HK-2 (cell line): Measurements from ENCODE around the gene PLPP4.

Source experiments
- DNase-seq: peaks from one replicate; pipeline ENCODE4 v3.0.0-alpha.2; 2018; ENCODE audit not compliant: unreplicated experiment

Gene PLPP4

GRCh38 chr10:120607710-120608703 is 151.0 kb downstream of the PLPP4 start:
- DNase-seq: no peak

GRCh38 chr10:120609006-120609405 is 152.0 kb downstream of the PLPP4 start:
- no peak for DNase-seq

DNA sequence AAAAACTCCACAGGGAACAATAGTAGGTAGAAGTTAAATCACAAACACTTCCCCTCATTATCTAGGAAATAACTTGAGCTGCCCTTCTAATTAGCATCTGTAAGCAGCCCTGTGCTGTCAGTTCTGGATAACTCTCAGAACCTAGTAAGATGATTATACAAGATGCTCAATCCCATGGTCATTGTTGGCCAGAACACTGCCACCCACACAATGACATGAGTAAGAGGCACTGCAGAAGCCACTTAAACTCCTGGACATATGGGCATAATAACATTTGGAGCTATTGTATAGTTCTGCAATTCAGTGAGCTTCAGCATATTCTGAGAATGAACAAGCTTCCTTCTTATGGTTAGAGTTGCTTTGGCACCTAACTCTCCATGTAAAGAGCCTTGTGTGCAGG is 153.8 kb downstream of the PLPP4 start:
- DNase-seq: no peak

GRCh38 chr10:120612756-120613155 is 155.7 kb downstream of the PLPP4 start:
- no peak for DNase-seq

- DNase-seq: no peak
These were observed 156.2 kb downstream of the PLPP4 start for GRCh38 chr10:120613180-120613579.

- no peak for DNase-seq
These were observed 157.7 kb downstream of the PLPP4 start for GRCh38 chr10:120614680-120615079.

DNA sequence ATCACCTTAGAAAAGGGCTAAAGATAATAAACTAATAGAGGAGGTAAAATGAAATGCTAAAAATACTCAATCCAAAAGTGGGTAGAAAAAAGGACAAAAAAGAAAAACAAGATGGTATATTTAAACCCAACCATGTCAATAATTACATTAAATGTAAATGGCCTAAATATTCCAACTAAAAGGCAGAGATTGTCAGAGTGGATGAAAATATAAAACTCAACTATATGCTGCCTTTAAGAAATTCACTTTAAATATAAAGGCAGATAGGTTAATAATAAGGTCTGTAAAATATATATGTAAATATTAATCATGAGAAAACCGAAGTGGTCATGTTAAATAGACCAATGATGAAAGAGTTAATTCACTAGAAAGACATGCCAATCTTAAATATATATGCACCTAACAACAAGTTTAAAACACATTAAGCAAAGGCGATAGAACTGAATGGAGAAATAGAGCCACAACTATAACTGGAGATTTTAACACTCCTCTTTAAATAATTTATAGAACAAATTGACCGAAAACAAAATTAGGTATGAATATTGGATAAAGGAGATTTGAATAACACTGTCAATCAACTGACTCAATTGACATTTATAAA is 159.4 kb downstream of the PLPP4 start:
- DNase-seq: no peak

DNA sequence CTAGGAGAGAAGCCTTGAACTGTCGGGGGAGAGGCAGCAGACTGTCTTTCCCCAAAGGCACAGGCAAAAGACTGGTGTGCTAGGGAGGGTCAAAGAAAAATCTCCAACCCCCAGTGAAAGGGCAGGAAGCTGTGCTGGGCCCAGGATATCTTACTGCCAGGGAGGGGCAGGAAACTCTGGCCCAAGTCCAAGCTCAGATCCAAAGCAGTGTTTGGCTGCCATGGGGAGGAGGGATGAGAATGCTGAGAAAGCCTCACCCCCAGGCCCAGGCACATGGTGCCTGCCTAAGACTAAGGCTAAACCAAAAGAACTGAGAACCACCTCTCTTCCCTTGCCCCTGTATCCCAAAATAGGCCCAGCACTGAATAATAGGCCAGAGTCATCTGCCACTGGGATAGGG is 171.2 kb downstream of the PLPP4 start:
- no peak for DNase-seq

DNA sequence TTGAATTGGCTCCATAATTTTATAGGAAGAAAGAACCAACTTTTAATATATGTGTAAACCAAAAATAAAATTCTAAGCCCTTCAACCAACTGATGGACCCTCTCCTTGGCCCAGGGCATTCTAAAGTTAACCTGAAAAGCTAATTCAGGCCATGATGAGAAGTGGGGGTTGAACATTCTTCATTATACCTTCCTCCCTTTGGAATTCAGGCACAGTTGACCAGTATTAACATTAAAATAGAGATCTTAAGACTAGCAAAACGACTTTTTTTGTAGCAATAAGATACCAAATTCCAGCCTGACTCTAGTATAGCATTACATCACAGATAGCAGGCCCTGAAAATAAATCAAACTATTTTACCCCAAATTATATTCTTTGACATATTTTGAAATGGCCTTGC is 173.2 kb downstream of the PLPP4 start:
- no peak for DNase-seq

DNA sequence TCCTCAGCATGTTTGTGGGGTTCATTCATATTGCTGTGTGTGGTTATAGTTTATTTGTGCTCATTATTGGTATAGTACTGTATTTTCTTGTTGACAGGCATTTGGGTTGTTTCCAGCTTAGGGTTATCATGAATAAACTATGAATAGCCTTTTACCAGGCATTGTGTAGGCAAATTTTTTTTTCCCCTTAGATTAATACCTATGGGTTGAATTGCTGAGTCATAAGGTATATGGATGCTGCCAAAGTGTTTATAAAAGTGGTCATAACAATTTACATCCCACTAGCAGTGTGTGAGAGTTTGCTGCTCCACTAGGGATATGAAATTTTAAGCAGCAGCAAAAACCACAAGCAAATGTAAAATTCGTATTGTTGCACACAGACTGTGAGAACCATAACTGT is 175.0 kb downstream of the PLPP4 start:
- DNase-seq: no peak

DNA sequence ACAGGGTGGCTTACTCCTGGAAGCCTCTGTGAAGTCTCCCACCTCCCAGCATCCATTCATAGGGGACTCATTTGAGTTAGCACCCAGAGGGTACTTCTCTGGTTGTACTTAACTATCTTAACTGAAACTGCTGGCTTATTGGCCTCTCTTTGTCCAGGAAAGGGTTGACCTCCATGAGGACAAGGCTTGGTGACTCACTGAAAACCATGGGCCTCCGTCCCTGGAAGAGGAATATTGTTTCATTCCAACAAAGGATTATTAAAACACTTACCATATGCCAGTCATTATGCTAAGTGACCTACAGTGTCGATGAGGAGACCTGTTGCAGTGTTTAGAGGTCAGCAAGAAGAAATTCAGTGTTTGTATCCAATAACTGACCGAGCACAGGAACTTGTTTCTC is 175.9 kb downstream of the PLPP4 start:
- DNase-seq: no peak

GRCh38 chr10:120634659-120635058 is 177.6 kb downstream of the PLPP4 start:
- DNase-seq: no peak
